Measurements from ENCODE around the gene FBXO47.

DNA sequence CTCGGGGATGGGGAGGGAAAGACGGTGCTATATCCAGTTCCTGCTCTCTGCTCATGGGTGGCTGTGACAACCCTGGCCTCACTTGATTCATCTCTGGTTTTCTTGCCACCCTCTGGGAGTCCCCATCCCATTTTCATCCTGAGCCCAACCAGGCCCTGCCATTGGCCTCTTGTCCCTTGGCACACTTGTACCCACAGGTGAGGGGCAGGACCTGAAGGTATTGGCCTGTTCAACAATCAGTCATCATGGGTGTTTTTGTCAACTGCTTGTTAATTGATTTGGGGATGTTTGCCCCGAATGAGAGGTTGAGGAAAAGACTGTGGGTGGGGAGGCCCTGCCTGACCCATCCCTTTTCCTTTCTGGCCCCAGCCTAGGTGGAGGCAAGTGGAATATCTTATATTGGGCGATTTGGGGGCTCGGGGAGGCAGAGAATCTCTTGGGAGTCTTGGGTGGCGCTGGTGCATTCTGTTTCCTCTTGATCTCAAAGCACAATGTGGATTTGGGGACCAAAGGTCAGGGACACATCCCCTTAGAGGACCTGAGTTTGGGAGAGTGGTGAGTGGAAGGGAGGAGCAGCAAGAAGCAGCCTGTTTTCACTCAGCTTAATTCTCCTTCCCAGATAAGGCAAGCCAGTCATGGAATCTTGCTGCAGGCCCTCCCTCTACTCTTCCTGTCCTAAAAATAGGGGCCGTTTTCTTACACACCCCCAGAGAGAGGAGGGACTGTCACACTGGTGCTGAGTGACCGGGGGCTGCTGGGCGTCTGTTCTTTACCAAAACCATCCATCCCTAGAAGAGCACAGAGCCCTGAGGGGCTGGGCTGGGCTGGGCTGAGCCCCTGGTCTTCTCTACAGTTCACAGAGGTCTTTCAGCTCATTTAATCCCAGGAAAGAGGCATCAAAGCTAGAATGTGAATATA, 46.6 kb downstream of the FBXO47 start:
- TF ChIP-seq, protein P1, sequence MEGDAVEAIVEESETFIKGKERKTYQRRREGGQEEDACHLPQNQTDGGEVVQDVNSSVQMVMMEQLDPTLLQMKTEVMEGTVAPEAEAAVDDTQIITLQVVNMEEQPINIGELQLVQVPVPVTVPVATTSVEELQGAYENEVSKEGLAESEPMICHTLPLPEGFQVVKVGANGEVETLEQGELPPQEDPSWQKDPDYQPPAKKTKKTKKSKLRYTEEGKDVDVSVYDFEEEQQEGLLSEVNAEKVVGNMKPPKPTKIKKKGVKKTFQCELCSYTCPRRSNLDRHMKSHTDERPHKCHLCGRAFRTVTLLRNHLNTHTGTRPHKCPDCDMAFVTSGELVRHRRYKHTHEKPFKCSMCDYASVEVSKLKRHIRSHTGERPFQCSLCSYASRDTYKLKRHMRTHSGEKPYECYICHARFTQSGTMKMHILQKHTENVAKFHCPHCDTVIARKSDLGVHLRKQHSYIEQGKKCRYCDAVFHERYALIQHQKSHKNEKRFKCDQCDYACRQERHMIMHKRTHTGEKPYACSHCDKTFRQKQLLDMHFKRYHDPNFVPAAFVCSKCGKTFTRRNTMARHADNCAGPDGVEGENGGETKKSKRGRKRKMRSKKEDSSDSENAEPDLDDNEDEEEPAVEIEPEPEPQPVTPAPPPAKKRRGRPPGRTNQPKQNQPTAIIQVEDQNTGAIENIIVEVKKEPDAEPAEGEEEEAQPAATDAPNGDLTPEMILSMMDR (conservative IDR thresholded peaks at IDR 0.05) = no peak
- no peak for TF ChIP-seq ZFX (IDR thresholded peaks at IDR 0.05)
